GM21381 (cell line): ENCODE measurements around the gene NFXL1.
"Not testable (repeated sequence)": the region's sequence is repeated elsewhere in the genome, so short reads cannot be mapped to it uniquely, and the experiment has no call there.

Experiments used
- ATAC-seq: cut with Tn5 transposase; IDR thresholded peaks from one replicate; pipeline ENCODE4 v1.9.1; 2021; ENCODE audit warnings: mild to moderate bottlenecking, moderate library complexity; ENCODE audit not compliant: unreplicated experiment

Gene NFXL1

GRCh38 chr4:47914220-47914925 is at the start of gene NFXL1:
Gene NFXL1, minus strand, starts transcription at chr4:47914583. Its CDS starts 380 bp downstream, at chr4:47914203.
- ATAC-seq, result peak; percentile 98

DNA sequence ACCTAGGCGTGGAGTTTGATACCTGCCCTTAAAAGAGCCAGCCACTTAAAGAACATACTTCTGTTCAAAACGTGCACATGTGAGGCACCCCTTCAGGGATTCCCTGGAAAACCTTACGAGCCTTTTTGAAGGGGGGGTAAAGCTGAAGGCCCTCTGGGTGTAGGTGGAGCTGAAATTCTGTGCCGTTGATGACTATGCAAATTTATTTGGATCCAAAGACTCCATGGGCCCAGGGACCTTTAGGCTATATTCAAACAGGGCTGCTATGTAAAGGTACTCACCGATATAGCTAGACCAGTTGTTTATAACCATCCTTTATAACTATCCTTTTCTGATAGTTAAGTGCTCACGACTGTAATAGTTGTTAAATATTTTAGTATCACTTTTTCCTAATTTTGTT is 40.3 kb upstream of the NFXL1 start:
- ATAC-seq, result no peak

DNA sequence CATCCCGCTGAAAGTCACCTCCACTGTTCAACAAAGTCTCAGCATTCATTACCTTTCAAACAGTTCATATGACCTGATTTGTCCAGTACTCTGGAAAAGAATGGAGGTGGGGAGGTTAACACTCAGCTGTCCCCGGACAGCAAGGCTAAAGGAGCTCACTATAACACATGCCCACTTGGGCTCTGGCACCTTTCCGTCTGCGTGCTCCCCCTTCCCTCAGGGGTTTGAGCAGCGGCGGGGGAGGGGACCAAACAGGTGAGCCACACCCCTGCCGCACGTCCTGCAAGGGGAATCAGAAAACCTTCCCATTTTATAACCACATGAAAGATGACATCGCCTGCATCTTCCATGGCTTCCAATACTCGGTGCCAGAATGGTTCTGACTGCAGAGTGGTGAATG is 39.9 kb upstream of the NFXL1 start:
- ATAC-seq, result no peak

DNA sequence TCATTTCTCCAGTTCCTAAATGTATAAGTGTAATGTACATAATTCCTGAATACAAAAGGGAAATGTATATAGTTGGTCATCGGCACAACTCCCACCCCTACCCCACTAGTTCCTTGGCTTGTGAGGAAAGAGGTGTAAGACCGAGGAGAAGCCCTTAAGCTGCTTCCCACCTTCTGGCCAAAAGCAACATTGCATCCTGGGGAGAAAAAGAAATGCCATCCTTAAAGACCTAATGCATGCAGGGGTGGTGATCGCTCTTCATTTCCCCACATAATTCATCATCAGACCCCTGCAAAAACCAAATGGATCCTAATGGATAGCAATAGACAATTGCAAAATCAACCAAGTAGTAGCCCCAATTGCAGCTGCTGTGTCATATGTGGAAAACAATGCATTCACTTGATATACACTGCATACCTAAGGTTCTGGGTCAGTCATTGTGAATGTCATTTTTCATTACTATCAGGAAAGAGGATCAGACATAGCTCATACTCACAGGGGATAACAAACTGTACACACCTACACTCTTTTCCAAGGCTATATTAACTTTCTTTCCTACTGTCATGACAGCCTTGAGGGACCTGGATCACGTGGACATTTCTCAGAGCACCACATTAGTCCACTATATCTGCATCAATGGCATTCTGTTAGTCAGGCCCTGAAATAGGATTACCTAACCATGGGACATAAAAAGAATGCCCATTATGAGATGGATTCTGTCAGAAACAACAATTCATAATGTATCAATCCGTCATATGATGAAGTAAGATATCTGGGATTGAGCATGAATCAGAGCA is 31.7 kb upstream of the NFXL1 start:
- no peak for ATAC-seq

GRCh38 chr4:47942081-47942819 is 27.9 kb upstream of the NFXL1 start:
- ATAC-seq, result no peak

DNA sequence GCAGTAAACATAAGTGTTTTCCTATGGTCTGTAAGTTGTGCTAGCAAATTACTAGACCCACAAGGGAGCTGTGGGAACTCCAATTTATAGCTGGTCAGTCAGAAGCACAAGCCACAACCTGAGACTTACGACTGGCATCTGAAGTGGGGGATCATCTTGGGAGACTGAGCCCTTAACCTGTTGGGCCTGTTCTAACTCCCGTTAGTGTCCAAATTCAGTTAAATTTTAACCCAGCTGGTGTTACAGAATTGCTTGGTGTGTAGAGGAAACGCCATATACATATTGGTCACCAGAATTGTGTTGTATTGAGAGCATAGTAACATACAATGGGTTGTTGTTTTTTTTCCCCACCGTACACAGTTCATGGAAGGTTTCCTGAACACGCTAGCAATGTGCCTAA is 25.1 kb upstream of the NFXL1 start:
- ATAC-seq, result no peak

DNA sequence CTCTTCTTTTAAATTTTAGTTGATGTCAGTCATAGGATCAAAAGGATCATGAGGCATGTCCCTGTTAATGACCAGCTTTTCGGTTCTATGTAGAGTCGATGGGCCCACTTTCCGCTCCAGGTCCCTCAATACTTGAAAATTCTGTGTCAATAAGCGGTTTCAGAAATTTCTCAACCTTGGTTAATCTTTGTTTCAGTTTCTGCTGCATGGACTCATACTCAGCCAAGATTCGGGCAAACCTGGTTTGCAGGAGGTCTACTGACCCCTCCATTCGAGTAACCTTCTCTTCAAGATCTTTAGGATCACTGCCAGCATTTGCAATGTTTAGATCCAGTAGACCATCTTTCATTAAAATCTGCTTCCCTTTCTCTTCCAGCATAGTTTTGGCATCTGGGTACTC is 22.0 kb upstream of the NFXL1 start:
- ATAC-seq, result no peak

- ATAC-seq, result no peak
Measured at GRCh38 chr4:47933840-47934239, 19.5 kb upstream of the NFXL1 start.

DNA sequence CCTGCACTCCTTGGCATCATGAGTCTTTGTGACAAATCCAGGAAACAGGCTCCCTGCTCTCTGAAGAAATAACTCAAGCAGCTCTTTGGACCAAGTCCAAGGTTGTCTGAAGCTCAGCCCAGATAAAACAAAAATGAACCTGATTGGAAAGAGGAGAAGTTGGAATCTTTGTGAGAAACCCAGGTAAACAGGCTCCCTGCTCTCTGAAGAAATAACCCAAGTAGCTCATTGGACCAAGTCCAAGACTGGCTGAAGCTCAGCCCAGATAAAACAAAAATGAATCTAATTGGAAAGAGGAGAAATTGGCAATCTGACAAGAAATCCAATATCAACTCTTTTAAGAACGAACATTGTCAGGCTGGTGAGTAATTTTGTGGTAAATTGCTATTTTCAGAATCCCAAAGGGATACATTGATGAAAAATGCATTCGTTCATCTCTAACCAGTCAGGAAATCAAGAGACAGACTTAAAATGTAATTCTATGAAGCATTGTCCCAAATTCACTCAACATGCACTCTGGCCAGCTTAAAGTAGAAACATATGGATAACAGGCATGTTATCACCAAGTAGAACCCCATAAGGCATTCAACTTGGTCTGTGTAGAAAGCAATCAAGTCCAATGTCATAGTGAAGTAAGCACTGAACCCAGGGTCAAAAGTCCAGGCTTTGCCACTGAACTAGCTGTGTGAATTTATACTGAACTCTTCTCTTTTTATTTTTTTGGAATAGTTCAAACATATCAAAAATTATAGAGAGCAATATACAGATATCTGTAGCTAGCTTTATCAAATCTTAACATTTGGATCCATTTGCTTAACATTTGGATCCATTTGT is 16.8 kb upstream of the NFXL1 start:
- no peak for ATAC-seq

DNA sequence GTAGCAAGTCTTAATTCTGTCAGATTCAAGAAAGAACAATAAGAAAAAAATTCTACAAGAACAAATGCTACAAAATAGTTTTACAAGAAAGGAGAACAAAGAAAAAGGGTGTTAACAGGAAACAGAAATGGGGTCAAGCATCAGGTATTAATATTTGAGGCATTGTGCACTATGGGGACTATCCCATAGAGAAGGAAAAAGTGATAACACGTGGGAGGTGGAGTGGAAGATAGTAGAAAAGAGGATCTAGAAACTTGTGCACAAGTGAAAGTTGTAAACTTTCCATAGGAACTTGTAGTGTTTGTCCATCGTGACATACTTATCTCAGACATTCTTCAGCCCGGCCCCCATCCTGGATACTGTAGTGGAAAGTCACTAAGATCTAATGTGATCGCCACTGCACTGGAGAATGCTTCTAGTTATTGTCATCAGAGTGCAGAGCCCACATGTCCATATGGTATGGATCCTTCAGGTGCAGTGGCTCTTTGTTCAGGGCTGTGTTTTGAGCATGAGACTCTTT is 15.4 kb upstream of the NFXL1 start:
- ATAC-seq, result no peak

DNA sequence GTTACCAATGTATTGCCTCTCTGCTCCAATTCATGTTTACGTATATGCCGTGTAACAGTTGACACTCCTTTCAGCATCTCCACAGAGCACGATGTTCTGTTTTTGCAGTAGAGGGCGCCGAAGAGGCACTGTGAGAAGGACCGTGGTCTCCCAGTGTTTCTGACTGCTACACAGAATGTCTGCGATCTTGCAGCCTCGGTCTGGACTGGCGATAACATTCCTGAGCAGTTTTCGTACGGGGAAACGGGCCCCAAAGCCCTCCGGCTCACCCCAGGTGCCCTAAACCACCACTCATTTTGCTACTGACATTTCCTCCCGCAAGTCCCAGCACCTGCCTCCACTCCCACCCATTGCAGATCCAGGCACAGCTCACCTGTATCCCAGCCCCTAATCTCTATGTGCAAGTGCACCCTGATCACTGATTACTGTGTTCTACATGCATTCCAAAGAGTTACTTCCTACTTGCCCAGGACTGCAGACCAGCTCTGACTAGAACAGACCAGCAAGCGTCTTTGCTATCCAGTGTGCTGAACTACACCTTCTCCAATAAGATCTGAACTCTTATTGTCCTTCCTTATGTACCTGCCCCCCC is 12.4 kb upstream of the NFXL1 start:
- ATAC-seq, result peak; percentile 79

GRCh38 chr4:47923261-47923608 is 8.9 kb upstream of the NFXL1 start:
- ATAC-seq, result not testable (repeated sequence)

DNA sequence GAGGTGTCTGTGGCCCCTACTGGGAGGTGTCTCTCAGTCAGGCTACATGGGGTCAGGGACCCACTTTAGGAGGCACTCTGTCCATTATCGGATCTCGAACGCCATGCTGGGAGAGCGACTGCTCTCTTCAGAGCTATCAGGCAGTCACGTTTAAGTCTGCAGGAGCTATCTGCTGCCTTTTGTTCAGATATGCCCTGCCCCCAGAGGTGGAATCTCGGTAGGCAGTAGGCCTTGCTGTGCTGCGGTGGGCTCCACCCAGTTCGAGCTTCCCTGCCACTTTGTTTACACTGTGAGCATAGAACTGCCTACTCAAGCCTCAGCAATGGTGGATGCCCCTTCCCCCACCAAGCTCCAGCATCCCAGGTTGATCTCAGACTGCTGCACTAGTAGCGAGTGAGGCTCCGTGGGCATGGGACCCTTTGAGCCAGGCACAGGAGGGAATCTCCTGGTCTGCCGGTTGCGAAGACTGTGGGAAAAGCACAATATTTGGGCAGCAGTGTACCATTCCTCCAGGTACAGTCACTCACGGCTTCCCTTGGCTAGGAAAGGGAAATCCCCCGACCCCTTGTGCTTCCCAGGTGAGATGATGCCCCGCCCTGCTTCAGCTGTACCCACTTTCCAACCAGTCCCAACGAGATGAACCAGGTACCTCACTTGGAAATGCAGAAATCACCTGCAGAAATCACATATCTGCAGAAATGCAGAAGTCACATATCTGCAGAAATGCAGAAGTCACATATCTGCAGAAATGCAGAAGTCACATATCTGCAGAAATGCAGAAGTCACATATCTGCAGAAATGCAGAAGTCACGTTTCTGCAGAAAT is 8.3 kb upstream of the NFXL1 start:
- not testable (repeated sequence) for ATAC-seq

- not testable (repeated sequence) for ATAC-seq
Measured at GRCh38 chr4:47917163-47917562, 2.8 kb upstream of the NFXL1 start.

DNA sequence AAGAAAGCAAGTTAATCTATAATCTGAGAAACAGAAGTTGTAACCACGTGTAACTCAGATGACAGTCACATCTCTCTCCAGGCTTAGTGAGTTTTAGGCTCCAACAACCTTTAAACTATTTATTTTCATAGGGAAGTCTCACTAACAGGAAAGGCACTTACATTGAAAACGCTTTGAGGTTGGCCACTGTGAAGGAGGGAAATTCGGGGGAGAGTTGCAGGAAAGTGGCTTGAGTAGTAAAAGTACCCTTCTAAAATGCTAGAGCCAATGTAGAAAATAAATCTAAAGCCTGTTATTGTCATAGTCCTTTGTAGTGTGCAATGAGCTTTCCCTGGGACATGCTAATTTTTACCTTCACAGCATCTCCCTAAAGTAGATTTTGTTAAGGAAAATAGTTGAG is 995 bp upstream of the NFXL1 start:
- ATAC-seq, result no peak

DNA sequence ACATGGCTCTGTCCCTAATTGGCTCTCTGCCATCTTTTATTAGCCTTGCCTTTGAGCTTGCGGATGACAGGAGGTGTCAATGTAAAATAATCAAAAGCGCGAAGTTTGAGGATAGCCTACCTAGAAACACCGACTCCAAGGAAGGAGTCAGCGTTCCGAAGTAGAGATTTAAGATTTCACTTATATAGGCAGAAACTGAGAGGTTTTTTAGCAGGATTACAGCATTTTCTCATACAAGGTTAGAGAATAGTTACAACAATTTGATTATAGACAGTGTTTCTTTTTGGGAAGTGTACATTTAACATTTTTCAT is 499 bp upstream of the NFXL1 start:
- no peak for ATAC-seq

- ATAC-seq, result peak; percentile 19
Measured at GRCh38 chr4:47913861-47914219, 543 bp downstream of the NFXL1 start.

GRCh38 chr4:47913330-47913729 is 1.1 kb downstream of the NFXL1 start:
- no peak for ATAC-seq

DNA sequence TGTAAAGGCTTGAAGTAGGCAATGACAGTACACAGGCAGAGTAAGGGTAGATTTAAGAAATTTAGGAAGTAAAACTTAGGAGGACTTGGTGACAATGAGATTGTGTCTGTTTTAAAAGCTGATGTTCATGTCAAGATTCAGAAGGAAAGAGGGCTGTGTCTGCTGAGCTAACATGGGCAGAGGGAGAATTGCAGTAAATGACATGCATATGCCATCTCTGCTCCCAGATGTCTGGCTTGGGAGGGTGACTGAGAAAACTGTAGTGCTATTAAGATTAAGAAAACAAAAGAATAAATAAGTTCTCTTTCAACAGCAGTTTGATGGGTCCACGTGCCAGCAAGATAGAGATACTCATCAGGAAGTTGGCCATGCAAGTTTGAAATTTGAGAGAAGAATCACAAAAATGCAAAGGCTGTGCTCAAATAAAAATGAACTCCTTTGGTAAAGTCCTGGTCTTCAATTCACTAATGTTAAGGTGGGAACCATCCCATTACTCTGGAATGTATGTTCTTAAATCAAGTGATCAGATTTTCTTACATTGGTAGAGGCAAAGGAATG is 7.2 kb downstream of the NFXL1 start:
- no peak for ATAC-seq
